Mesodermal cell (in vitro differentiated cells): ENCODE measurements around the gene MAN1B1.

Experiments used
- H3K27ac ChIP-seq: 2 replicates; pipeline ENCODE4 v1.7.0; 2013; ENCODE audit warnings: mild to moderate bottlenecking, low read depth, low read length, moderate library complexity; ENCODE audit not compliant: severe bottlenecking
- H3K36me3 ChIP-seq: 2 replicates; pipeline ENCODE4 v1.7.1; 2013; ENCODE audit warnings: mild to moderate bottlenecking, low read length, moderate library complexity; ENCODE audit not compliant: control insufficient read depth, insufficient read depth
- H3K4me1 ChIP-seq: one replicate; pipeline ENCODE4 v1.7.1; 2013; ENCODE audit warnings: mild to moderate bottlenecking, low read length; ENCODE audit not compliant: insufficient read depth, control insufficient read depth, poor library complexity, severe bottlenecking
- H3K4me3 ChIP-seq: 2 replicates; pipeline ENCODE4 v1.7.0; 2013; ENCODE audit warnings: low read length, control low read depth, mild to moderate bottlenecking; ENCODE audit not compliant: insufficient read depth, poor library complexity, severe bottlenecking; ENCODE audit errors: extremely low read depth
- H3K9me3 ChIP-seq: 2 replicates; pipeline ENCODE4 v1.7.1; 2013; ENCODE audit warnings: mild to moderate bottlenecking, low read length, moderate library complexity; ENCODE audit not compliant: control insufficient read depth
- WGBS, 2 experiments: methylation state at CpG; one replicate each; pipeline ENCODE4 v1.1.5; 2013; ENCODE audit warnings: missing lambda C conversion rate in 2 of 2; ENCODE audit not compliant: insufficient coverage in 2 of 2; 5-methylcytosine and 5-hydroxymethylcytosine counted together

The MAN1B1 gene

DNA sequence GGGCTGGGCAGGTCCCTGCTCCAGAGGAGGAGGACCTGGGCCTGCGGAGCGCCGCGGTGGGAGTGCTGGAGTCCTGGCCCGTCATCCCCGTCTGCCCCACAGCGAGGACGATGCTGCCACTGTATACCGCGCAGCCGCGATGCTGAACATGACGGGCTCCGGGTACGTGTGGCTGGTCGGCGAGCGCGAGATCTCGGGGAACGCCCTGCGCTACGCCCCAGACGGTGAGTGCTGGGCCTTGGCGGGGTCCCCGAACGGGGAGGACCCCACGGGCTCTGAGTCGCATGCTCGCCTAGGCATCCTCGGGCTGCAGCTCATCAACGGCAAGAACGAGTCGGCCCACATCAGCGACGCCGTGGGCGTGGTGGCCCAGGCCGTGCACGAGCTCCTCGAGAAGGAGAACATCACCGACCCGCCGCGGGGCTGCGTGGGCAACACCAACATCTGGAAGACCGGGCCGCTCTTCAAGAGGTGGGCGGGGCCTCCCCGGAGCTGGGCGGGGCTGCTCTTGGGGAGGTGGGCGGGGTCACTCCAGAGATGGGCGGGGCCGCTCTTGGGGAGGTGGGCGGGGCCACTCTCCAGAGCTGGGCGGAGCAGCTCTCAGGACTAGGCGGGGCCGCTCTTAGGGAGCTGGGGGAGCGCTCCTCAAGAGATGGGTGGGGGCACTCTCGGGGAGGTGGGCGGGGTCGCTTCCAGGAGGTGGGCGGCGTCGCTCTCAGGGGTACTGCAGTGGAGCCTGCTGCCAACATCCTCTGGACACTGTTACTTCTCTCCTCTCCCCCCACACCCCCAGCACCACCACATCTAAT, 70.0 kb downstream of the MAN1B1 start:
- Histone ChIP-seq H3K27ac (no peak overlapping the region), H3K4me1 (no peaks in the 10 kb centered on the region), H3K4me3 (no peak overlapping the region), H3K36me3 (no peaks in the 10 kb centered on the region), H3K9me3 (no peaks in the 10 kb centered on the region)
- 56 to 62% methylated on average over 36 to 63 of the region's 65 CpGs for WGBS, 2 experiments

GRCh38 chr9:137157618-137158415, 71.0 kb downstream of the MAN1B1 start:
- H3K27ac ChIP-seq = no peak overlapping the region
- H3K36me3 ChIP-seq = no peaks in the 10 kb centered on the region
- no peaks in the 10 kb centered on the region for H3K9me3 ChIP-seq
- H3K4me3 ChIP-seq = no peak overlapping the region
- H3K4me1 ChIP-seq = no peaks in the 10 kb centered on the region
- 68 to 73% methylated on average over 14 to 15 of the region's 19 CpGs for WGBS, 2 experiments

DNA sequence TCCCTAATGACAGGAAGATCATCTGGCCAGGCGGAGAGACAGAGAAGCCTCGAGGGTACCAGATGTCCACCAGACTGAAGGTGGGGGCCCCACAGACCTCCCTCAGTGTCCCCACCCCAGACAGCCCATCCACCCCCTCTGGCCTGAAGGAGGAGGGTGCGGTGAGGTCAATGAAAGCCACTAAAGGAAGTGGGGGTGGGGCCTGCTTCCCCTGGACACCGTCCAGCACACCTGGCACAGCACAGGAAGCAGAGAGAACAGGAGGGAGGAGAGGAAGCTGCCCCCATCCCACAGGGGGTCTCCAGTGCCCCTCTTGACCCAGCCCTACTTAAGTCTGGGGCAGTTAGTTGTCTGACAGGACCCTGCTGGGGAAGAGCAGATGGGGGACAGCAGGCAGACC, 71.8 kb downstream of the MAN1B1 start:
- Histone ChIP-seq H3K4me1 (no peaks in the 10 kb centered on the region), H3K27ac (no peak overlapping the region), H3K36me3 (no peaks in the 10 kb centered on the region), H3K4me3 (no peak overlapping the region), H3K9me3 (no peaks in the 10 kb centered on the region)
- 40 to 60% methylated on average over 1 of the region's 4 CpGs for WGBS, 2 experiments
